Astrocyte (in vitro differentiated cells and primary cell): Measurements from ENCODE around the gene ALG5. TPM values are rescaled to one million over a fixed set of nuclear protein-coding genes. Genes with fewer than 3 reads are reported as not detected.

Experiments
- DNase-seq: peaks from one replicate; pipeline ENCODE4 v3.0.0-alpha.2; 2010; ENCODE audit warnings: low read depth
- FAIRE-seq: peaks from 2 replicates; lab custom pipeline; 2011; peaks lifted over from hg19 to GRCh38; lab: Jason Lieb, UNC
- H2AFZ ChIP-seq: 2 replicates; pipeline ENCODE4 v1.6.0; 2012; ENCODE audit warnings: low read depth, low read length, inconsistent platforms
- H3K27ac ChIP-seq: 2 replicates; pipeline ENCODE4 v1.5.1; 2011; ENCODE audit warnings: low read depth, low read length, inconsistent platforms
- H3K27me3 ChIP-seq: 2 replicates; pipeline ENCODE4 v1.6.0; 2011; ENCODE audit warnings: low read length, inconsistent platforms; ENCODE audit not compliant: insufficient read depth
- H3K36me3 ChIP-seq: 2 replicates; pipeline ENCODE4 v1.5.1; 2011; ENCODE audit warnings: low read length, inconsistent platforms; ENCODE audit not compliant: insufficient read depth
- H3K4me1 ChIP-seq: 2 replicates; pipeline ENCODE4 v1.5.1; 2011; ENCODE audit warnings: low read length, inconsistent platforms; ENCODE audit not compliant: insufficient read depth
- H3K4me2 ChIP-seq: 2 replicates; pipeline ENCODE4 v1.6.0; 2012; ENCODE audit warnings: low read length, inconsistent platforms
- H3K4me3 ChIP-seq: 2 replicates; pipeline ENCODE4 v1.5.1; 2011; ENCODE audit warnings: low read depth, mild to moderate bottlenecking, low read length, inconsistent platforms; ENCODE audit not compliant: insufficient read depth
- H3K79me2 ChIP-seq: 2 replicates; pipeline ENCODE4 v1.6.0; 2012; ENCODE audit warnings: mild to moderate bottlenecking, low read length, inconsistent platforms; ENCODE audit not compliant: insufficient read depth
- H3K9ac ChIP-seq: 2 replicates; pipeline ENCODE4 v1.6.0; 2012; ENCODE audit warnings: mild to moderate bottlenecking, low read length, inconsistent platforms
- H3K9me3 ChIP-seq: 2 replicates; pipeline ENCODE4 v1.5.1; 2012; ENCODE audit warnings: low read depth, mild to moderate bottlenecking, low read length, inconsistent platforms; ENCODE audit not compliant: insufficient read depth
- H4K20me1 ChIP-seq: 2 replicates; pipeline ENCODE4 v1.6.0; 2012; ENCODE audit warnings: low read length, inconsistent platforms; ENCODE audit not compliant: insufficient read depth
- H3K27ac Mint-ChIP-seq: one replicate; pipeline ENCODE4 v1.8.0; 2021; ENCODE audit warnings: mild to moderate bottlenecking, mixed read lengths; ENCODE audit not compliant: unreplicated experiment
- H3K27me3 Mint-ChIP-seq: one replicate; pipeline ENCODE4 v1.8.0; 2021; ENCODE audit warnings: low read depth, mixed read lengths; ENCODE audit not compliant: unreplicated experiment
- H3K36me3 Mint-ChIP-seq: one replicate; pipeline ENCODE4 v1.8.0; 2021; ENCODE audit warnings: low read depth, mixed read lengths; ENCODE audit not compliant: unreplicated experiment
- H3K4me1 Mint-ChIP-seq: one replicate; pipeline ENCODE4 v1.8.0; 2021; ENCODE audit warnings: low read depth, mixed read lengths; ENCODE audit not compliant: unreplicated experiment
- H3K4me3 Mint-ChIP-seq: one replicate; pipeline ENCODE4 v1.8.0; 2021; ENCODE audit warnings: mild to moderate bottlenecking, moderate library complexity, mixed read lengths; ENCODE audit not compliant: unreplicated experiment
- H3K9me3 Mint-ChIP-seq: one replicate; pipeline ENCODE4 v1.8.0; 2021; ENCODE audit warnings: mild to moderate bottlenecking, mixed read lengths; ENCODE audit not compliant: unreplicated experiment
- EZH2 ChIP-seq: IDR thresholded peaks from 2 replicates; pipeline ENCODE4 v1.6.1; 2012; ENCODE audit warnings: mild to moderate bottlenecking, low read length, inconsistent platforms; ENCODE audit not compliant: insufficient read depth
- total RNA-seq: library from RNA; stranded (reverse); gene quantifications from 2 replicates; pipeline ENCODE4 v1.2.1, GENCODE V29; 2021
- TF ChIP-seq, protein P1 (sequence below): IDR thresholded peaks from 2 replicates; pipeline ENCODE4 v1.5.1; 2011; ENCODE audit warnings: low read depth, mild to moderate bottlenecking, inconsistent platforms, low read length, moderate library complexity; ENCODE audit not compliant: insufficient read depth

The ALG5 gene
- total RNA-seq, 1 donor from 2014 or later = 26.3 TPM

DNA sequence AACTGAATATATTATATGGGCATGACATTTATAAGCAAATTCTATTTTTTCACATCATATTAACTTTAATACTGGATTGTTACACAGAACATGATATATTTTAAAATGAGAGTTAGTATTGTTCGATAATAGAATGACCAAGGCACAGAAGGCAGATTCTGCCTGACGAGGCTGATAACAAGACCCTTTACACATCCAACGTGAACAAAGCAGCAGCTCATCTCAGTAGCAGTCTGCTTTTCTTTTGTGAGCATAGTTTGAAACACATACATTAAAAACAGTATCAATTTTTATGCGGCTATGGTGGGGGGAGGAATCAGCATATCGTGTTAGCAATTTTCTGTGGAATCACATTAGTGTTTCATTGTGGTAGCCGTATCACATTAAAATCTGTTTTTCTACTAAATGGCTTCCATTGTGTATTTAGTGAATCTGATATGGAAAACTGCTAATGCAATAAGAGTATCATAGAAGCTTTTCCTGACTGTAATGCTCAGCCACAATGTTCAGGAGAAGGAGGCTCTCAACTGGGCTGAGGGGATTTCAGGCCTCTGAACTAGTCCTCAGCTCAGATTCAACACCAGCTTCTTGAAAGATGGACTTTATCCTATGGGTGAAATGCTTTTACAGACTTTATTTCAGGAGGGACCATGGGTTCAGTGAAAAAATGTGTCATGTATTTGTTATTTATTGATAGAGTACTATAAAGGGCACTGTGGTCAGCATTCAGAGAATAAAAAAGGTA, 83.1 kb downstream of the ALG5 start:
- Mint-ChIP-seq H3K27ac (no peak overlapping the region), H3K9me3 (no peaks in the 10 kb centered on the region), H3K36me3 (no peaks in the 10 kb centered on the region), H3K4me1 (peaks cover 12% of the 10 kb centered on the region), H3K4me3 (no peak overlapping the region), H3K27me3 (peaks cover 3% of the 10 kb centered on the region)
- no peak overlapping the region for H3K9ac ChIP-seq
- TF ChIP-seq, protein P1, sequence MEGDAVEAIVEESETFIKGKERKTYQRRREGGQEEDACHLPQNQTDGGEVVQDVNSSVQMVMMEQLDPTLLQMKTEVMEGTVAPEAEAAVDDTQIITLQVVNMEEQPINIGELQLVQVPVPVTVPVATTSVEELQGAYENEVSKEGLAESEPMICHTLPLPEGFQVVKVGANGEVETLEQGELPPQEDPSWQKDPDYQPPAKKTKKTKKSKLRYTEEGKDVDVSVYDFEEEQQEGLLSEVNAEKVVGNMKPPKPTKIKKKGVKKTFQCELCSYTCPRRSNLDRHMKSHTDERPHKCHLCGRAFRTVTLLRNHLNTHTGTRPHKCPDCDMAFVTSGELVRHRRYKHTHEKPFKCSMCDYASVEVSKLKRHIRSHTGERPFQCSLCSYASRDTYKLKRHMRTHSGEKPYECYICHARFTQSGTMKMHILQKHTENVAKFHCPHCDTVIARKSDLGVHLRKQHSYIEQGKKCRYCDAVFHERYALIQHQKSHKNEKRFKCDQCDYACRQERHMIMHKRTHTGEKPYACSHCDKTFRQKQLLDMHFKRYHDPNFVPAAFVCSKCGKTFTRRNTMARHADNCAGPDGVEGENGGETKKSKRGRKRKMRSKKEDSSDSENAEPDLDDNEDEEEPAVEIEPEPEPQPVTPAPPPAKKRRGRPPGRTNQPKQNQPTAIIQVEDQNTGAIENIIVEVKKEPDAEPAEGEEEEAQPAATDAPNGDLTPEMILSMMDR = no peak
- TF ChIP-seq EZH2 = no peak
- no peak overlapping the region for H3K27ac ChIP-seq
- no peak overlapping the region for H3K4me2 ChIP-seq
- DNase-seq (no peak), FAIRE-seq (no peak)
- peaks cover 7% of the 10 kb centered on the region for H3K4me1 ChIP-seq
- no peaks in the 10 kb centered on the region for H3K79me2 ChIP-seq
- H4K20me1 ChIP-seq = no peaks in the 10 kb centered on the region
- no peak overlapping the region for H3K4me3 ChIP-seq
- H3K27me3 ChIP-seq = no peaks in the 10 kb centered on the region
- H2AFZ ChIP-seq = no peak overlapping the region
- no peaks in the 10 kb centered on the region for H3K9me3 ChIP-seq
- H3K36me3 ChIP-seq = no peaks in the 10 kb centered on the region

DNA sequence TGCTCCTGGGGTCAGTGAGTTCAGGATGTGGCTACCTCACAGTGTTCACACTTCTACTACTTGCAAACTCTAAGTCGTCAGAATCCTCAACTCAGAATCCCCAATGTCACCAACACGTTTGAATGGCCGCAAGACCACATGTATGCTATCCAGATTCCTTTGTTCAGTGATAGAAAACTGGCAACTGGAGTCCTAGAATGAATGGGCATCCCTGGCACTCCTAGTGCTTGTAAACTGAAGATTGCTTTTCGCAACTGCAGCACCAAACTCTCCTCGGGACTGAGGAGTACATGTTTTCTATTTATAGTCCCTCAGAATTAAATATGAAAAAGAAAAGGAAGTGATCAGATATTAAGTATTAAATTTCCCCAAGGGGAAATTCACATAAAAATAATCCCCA, 84.0 kb downstream of the ALG5 start:
- Histone ChIP-seq H3K4me1 (peaks cover 7% of the 10 kb centered on the region), H3K36me3 (no peaks in the 10 kb centered on the region), H4K20me1 (no peaks in the 10 kb centered on the region), H3K79me2 (no peaks in the 10 kb centered on the region), H3K4me3 (no peak overlapping the region), H3K27me3 (no peaks in the 10 kb centered on the region), H3K9me3 (no peaks in the 10 kb centered on the region), H2AFZ (no peak overlapping the region), H3K9ac (no peak overlapping the region), H3K4me2 (no peak overlapping the region), H3K27ac (no peak overlapping the region)
- Mint-ChIP-seq H3K4me1 (peaks cover 10% of the 10 kb centered on the region), H3K9me3 (no peaks in the 10 kb centered on the region), H3K27me3 (peaks cover 3% of the 10 kb centered on the region), H3K27ac (no peak overlapping the region), H3K4me3 (no peak overlapping the region), H3K36me3 (no peaks in the 10 kb centered on the region)
- no peak for FAIRE-seq
- no peak for DNase-seq
- TF ChIP-seq, protein P1 = no peak
- TF ChIP-seq EZH2 = no peak

DNA sequence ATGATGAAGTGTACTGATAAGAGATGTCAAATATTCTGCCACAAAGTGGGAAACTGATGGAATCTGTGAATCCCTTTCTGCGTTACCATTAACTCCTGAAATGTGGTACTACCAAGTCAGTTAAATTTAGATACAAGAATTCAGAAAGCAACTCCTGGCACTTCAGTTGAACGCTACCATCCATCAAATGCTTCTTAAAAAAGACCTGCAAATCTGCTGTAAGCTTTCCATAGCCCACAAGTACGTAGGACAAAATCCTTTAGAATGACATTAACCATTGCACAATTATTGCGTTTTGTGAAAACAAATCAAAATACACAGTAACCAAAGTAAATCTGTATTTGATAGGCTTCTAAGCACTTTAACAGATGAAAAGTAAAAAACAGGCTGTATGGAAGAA, 84.5 kb downstream of the ALG5 start:
- FAIRE-seq = no peak
- H3K4me2 ChIP-seq = no peak overlapping the region
- H3K79me2 ChIP-seq = no peaks in the 10 kb centered on the region
- H3K36me3 ChIP-seq = no peaks in the 10 kb centered on the region
- Mint-ChIP-seq H3K27me3 (peaks cover 3% of the 10 kb centered on the region), H3K9me3 (no peaks in the 10 kb centered on the region), H3K4me1 (peaks cover 10% of the 10 kb centered on the region), H3K27ac (no peak overlapping the region), H3K36me3 (no peaks in the 10 kb centered on the region), H3K4me3 (no peak overlapping the region)
- no peaks in the 10 kb centered on the region for H3K9me3 ChIP-seq
- peaks cover 7% of the 10 kb centered on the region for H3K4me1 ChIP-seq
- H3K4me3 ChIP-seq = no peak overlapping the region
- TF ChIP-seq, protein P1 = no peak
- no peak for TF ChIP-seq EZH2
- H3K27ac ChIP-seq = no peak overlapping the region
- no peak overlapping the region for H3K9ac ChIP-seq
- H4K20me1 ChIP-seq = no peaks in the 10 kb centered on the region
- no peak for DNase-seq
- H3K27me3 ChIP-seq = no peaks in the 10 kb centered on the region
- no peak overlapping the region for H2AFZ ChIP-seq
